HG03460 (cell line): ENCODE results near the gene KIAA0825.

Source experiments
- ATAC-seq: cut with Tn5 transposase; IDR thresholded peaks from one replicate; pipeline ENCODE4 v1.9.1; 2021; ENCODE audit not compliant: unreplicated experiment

Gene KIAA0825

DNA sequence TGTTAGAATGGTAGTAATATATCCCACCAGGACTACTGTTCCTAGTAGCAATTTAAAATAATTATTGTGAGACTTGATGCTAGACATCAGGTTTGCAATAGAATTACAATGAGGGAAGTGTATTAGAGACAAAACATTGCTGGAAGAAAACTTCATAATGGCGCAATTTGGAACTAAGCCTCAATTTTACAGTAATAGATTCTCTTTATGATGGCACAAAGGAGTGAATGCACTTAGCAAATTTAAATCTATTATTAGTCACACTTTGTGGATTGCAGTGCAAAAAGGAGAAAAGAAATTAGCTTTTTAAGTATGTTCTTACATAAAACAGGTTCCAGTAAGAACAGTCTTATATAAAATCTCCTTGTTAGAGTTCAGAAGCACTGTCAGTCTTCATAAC, 358.3 kb downstream of the KIAA0825 start:
- ATAC-seq, result no peak

DNA sequence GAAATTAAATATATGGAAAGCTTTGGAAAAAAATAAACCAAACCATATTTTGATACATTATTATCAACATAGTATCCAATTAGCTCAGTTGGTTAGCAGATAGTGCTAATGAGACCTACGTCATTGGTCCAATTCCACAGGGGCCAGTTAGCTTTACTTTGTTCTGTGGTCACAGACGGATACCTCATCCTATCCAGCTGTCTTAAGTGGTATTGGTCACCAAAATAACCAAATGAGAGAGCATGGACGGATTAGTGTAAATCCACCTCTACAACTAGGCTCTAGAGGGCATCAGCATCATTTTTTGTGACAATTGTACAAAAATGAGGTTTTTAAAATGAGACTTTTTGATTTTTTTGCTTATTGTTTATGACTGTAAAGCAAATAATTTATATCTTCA, 364.2 kb downstream of the KIAA0825 start:
- no peak for ATAC-seq

DNA sequence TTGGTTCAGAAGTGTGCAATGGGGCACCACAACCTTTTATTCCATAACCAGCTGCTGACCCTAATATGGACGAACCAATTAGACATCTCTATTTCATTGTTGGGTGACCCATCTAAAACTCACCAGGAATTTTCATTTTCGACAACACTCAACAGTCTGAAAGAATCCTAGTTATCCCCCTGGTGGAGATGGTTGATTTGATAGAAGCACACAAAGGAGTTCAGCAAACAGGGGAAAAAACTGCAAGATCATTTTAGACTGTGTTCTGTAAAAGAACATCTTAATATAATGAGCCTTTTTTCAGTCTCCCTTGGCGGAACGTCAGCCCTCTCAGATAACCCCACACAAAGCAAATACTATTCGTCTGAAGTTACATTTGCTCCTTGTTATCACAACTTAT, 367.4 kb downstream of the KIAA0825 start:
- no peak for ATAC-seq

DNA sequence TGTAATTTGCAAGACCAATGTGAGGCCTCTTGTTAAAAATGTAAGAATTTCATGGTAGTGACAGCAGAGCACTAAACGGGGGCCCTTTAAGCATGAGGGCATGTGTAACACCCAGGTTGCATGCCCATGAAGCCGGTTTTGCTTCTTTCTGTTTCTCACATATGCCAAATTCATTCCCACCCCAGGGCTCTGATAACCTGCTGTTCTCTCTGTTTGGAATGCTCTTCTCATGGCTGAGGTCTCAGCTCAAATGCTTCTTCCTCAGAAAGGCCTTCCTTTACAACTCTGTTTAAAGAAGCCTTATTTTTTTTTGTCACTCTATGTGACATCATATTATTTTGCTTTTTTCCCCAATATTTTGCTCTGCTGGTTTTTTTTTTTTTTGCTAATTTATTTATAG, 369.0 kb downstream of the KIAA0825 start:
- ATAC-seq, result no peak

DNA sequence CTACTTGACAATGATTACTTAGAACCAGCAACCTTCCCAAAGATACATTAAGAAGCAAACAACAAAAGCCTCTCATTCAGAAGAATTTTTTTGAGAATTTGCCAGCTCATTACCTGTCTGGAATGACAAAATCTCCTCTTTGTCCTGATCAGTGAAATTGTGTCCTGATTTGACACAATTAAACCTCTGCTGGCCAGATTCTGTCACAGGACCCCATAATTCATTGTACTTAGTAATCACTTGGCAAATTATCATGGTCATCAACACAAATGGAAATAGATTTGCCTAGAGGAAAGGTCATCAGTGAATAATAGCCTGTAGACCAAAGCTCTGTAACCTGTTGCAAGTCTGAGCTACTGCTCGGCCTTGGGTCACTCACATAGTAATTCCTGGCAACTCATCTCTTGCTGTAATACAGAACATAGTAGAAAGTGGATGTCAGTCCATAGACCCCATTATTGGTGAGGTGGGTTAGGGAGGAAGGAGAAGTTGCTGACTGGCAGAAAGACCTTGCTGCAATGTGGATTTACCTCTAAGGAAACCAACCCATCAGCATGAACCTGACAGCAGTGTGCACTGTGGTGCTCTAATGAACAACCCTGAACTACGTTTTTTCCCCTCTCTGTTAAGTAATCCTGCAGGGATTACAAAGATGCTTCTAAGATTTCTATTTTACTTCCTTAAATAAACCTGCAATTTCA, 370.1 kb downstream of the KIAA0825 start:
- no peak for ATAC-seq

DNA sequence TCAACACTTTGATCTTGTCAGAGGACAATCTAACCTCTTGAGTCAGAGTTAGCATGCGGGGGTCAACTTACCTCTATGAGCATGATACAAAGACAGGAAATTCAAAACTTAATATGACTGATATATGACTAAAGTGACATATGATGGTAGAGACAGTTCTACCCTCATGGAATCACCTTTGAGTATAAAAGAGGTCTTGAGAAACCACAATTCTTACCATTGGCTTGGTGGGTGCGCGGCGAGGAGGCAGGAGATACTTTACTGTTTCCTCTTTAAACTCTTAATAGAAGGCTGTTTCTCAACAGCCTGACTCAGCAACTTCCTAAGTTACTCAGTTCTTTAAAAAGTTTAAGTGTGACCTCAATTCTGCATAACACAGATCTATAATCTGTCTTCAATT, 372.8 kb downstream of the KIAA0825 start:
- no peak for ATAC-seq

DNA sequence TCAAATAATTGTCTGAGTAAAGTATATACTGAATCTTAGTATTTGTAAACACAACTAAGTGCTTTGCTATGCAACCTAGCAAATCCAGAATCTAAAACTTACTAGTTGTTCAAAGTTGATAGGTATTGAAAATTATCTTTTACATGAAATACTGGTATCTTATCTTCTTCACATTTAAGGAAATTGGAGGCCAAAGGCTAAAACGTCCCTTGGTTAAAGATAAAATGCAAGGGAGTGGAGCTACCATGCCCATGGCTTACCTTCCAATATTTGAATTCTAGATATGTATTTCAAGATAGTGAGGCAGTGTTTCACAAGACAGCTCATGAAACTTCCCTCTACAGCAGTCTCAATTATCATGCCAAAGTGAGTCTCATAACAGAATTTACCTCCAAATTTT, 373.5 kb downstream of the KIAA0825 start:
- no peak for ATAC-seq

DNA sequence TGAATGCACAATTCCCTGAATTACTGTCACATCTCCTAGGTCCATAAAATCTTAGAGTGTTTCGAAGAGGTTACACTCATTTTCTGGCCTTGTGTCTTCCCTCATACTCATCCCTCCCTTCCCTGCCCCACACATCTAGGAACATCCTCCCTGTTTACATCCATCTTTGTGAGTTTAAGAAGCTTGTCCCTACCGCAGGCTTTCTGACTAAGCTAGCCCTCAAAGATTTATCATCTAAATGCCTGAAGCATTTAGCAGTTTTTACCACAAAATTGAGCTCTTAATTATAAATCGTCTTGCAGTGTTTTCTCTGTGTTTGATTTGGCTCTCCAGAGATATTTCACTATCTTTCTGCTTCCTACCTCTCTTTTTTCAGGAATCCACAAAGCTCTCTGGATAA, 374.8 kb downstream of the KIAA0825 start:
- no peak for ATAC-seq

DNA sequence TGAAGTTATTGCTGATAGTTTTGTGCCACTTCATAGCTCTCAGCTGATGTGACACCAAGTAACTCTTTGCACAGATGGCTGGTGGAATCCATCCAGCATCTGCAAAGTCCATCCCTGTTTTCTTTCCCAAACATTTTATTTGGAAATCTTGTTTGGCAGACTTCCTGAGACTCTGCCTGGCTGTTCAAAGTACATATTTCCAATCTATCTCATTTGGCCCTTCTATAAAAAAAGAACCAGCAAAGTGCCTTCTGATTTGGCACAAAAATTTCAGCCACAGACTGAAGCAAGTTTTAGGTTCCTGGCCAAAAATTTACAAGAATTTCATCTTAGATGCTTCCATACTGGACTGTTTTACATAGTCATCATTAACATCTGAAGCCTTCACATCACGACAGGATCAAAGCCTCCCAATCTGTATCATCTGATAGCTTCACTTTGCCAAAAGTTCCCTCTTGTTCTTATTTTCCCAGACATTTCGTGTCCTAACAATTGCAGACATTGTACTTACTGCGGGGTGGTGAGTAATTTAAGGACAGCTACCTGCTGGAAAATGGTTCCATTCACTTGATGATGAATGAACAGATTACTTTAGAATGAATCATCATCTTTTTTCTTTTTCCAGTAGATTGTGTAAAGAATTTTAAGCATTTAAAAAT, 377.3 kb downstream of the KIAA0825 start:
- no peak for ATAC-seq

DNA sequence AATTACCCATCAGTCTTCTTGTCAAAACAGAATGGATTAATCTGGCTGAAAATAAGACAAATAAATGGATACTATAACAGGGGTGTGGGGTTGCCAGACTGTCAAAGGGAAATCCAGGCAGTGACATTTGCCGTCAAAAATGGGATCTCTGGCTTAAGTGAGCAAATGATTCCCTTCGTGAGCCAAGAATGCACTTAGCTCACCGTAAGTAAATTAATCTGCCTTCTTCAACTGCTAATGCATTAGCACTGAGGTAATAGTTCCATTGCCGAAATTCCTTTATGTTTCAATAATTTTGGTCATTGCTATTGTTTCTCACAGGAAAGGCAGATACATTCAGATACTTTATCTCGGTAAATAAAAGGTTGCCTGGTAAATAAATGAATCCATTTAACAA, 377.8 kb downstream of the KIAA0825 start:
- ATAC-seq, result no peak

DNA sequence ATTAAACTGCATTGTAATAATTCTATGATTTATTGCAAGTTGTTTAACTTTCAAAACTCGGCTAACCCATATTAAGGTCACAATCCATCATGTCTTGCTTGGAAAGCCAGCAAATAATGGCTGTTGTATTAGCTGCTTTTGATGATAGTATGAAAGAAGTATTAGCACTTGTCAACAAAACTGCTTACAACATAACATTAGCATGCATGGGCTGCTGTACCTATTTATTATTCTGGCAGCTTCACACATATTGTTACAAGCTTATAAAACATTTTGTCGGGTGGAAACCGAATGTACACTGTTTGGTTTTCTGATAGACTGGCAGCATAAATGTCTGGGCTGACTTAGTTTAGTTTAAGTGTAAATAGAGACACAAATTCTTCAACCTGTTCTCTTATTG, 378.3 kb downstream of the KIAA0825 start:
- ATAC-seq, result no peak

DNA sequence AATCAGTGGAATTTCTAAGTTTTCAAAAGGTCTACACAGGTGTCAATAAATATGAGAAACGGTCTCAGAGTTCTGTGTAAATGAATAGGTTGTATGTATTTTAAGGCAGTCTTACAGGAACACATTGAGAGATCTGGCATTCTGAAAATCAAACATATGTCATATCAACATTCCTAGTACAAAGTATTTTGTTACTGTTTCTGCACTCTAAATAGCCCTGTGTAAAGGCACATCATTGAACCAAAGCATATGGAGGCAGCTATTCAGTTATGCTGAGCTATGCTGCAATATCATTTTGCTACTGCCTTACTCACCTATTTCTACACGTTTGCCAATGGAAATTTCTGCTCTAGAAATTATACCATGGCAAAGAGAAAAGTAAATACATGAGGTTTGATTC, 379.1 kb downstream of the KIAA0825 start:
- ATAC-seq, result no peak

DNA sequence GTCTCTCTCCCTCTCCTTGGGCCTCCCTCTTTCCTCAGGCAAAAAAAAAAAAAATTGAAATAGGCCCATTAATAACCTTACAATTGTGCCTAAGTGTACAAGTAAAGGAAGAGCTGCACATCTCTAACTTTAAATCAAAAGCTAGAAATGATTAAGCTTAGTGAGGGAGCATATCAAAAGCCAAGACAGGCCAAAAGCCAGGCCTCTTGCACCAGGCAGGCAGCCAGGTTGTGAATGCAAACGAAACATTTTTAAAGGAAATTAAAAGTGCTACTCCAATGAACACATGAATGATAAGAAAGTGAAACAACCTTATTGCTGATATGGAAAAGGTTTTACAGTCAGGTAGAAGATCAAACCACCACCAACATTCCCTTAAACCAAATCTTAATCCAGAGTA, 383.4 kb downstream of the KIAA0825 start:
- no peak for ATAC-seq

DNA sequence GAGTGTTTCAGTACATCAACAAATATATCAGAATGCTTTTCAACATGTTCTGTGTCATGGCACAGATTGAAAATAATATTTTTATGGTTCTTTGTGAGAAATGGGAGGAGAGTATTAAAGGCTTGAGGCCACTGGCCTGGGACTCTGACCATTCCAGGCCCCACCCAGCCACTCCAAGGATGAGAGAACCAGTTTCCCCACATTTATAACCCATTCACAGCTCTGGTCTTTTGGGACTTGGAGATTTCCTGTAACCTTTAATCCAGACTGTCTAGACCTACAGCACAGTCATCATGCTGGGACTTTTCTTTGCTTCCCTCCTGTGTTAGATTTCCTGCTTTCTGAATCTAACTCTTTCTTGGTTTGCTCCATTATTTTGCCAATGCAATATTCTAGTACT, 389.6 kb downstream of the KIAA0825 start:
- no peak for ATAC-seq

DNA sequence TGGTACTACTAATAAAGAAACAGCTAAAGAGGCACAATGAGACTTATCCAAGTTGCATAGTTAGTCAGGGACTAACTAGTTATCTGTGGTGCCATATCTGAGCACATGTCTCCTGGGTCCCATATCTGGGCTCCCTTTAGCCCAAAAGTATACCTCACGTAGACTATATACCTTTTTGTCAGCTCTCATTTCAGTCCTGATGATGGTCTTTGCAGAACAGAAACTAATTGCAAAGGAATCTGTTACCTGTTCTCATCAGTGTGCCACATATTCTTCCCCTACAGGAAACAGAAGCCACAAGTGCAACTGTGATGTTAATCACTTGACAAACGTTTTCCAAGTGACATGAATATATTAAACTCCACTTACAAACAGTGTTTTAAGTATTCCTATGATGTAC, 395.2 kb downstream of the KIAA0825 start:
- ATAC-seq, result no peak

DNA sequence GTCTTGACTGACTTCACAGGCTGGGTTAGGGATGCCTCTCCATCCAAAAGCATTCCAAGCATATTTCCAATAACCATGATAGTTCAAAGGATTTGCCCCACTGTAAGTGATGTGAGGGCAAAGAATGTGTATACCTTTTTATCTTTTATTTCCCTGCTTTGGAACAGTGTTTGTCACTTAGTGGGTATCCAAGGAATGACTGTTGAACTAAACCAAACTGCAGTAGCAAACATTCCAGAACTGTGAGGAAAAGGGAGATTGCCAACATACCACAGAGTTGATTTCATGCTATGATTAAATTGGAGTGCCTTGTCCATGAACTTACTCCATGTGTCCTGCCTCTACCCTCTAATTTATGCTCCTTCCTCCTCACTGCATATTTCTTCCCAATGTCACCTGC, 400.0 kb downstream of the KIAA0825 start:
- ATAC-seq, result no peak

DNA sequence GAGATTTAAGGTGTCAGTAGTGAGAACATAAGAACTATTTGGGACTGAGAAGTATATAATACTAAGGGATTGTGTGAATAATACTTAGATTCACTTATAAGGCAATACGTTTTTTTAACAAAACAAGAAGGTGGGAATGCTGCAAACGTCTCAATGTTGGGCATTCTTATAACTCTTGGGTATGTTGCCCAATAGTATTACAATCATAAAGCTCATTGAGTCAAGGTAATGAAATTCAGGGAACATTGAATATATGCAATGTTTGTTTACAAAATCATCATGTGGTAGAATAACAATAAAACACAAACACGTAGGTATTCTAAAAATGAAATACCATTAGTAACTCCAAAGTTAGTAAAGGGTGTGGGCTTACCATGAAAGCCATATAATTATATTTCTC, 400.7 kb downstream of the KIAA0825 start:
- ATAC-seq, result no peak

DNA sequence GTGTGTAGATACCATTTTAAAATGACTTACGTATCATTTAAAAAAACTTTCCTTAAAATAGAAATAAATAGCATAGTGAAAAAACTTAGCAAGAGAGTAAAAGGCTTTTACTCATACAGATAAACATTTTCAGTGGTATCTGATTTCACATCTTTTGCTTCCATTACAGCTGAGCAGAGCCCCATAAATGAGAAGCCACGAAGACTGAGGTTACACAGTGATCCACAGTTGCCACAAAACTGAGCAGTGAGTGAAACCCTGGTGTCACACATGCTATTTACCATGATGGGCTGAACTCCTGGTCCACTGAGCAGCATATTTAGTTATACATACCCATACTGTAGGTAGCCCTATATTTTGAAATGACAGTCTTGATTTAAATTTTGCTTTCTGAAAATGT, 401.2 kb downstream of the KIAA0825 start:
- no peak for ATAC-seq

DNA sequence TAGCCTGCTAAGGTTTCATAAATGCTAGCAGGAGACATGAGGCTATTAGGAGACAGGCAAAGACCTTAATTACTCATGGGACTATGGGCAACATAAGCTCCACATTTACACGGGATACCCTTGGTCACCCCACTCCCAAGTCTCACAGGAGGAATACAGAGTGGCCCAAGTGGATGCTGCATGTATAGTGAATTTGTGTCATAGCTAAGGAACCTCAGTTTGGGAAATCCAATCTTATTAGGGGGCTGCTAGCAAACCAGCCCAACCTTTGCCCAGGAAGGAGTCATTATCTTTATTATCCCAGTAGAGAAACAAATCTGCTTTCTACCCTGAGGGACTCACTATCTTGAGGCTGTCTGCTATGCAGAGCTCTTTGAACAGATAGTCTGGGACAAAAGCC, 405.9 kb downstream of the KIAA0825 start:
- ATAC-seq, result no peak

DNA sequence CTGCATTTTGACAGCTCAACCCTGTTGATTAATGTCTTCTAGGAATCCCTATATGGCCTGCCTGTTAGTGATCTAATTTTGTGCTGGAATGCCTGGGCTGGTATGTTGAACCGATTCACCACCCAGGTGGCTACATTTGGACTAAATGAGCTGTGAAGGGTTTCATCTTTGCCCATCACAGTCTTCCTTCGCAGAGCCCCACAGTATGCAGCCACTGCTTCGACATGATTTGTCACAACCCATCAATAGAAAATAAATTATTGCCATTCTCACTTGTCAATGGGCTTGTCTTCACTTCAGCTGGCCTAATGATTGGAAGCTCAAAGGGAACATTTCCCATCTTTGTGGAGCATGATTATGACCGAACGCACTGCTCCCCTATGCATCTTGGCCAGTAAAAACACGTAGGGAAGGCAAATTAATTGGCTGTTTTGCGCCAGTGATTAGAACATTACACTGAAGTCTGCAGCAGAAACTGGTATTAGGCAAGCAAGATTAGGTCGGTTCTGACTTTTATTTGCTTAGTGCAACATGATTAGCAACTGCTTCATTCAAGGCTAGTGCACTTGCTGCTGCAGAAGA, 408.5 kb downstream of the KIAA0825 start:
- ATAC-seq, result no peak

DNA sequence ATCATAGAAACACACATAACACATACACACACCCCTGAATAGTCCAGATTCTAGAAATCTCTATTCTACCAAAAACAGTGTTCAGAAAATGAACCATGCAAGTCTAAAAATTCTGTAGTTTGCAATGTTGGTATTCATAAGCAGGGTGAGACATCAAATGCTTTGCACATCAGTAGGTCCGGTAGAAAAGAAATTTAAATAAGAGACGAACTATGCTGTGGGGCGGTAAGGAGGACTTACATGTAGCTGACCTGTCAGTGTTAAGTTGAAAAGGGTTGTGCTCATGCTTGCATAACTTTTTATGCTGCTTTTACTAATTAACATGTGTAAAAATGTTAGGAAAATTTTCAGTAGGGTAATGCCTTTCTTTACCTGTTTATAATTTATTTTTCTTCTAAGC, 409.1 kb downstream of the KIAA0825 start:
- no peak for ATAC-seq

DNA sequence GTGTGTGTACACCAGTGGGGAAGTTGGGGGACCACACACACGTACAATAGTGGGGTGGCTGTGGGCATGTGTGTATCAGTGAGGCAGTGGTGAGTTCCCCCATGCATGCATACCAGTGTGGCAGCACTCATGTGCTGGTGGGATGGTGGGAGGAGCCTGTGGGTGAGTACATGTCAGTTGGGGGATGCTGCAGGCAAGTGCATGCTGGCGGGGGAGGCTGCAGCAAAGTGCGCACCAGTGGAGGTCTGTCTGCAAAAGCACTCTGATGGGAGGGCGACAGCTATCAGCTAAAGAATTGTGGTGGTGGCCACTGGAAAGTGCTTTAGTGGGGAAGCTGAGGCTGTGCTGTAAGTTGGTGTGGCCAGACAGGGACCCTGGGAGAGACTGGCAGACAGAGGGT, 418.8 kb downstream of the KIAA0825 start:
- no peak for ATAC-seq

DNA sequence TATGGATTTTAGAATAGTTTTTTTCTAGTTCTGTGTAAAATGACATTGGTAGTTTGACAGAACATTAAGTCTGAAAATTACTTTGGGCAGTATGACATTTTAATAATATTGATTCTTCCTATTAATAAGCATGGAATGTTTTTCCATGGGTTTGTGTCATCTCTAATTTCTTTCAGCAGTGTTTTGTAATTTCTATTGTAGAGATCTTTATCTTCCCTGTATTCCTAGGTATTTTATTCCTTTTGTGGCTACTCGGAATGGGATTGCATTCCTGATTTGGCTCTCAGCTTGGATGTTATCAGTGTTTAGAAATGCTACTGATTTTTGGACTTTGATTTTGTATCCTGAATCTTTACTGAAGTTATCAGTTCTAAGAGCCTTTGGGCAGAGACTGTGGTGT, 420.4 kb downstream of the KIAA0825 start:
- ATAC-seq, result no peak
